Measurements from ENCODE around the gene TSBP1. TPM values are rescaled to one million over a fixed set of nuclear protein-coding genes. Genes with fewer than 3 reads are reported as not detected.
A peak's percentile ranks its signal among the peaks of the same experiment; 100 is the strongest.
"Not testable (repeated sequence)": the region's sequence is repeated elsewhere in the genome, so short reads cannot be mapped to it uniquely, and the experiment has no call there.

TSBP1 gene
- total and polyA plus RNA-seq, 7 experiments from 2014 or later: not detected

GRCh38 chr6:32273801-32274577, 97.7 kb downstream of the TSBP1 start:
- CTCF ChIA-PET; H3K27me3 ChIP-seq (ENCODE audit: control insufficient read depth in 2 of 2, insufficient read depth in 2 of 2, low read length in 2 of 2); H3K27ac Mint-ChIP-seq; H3K4me3 ChIP-seq (ENCODE audit: low read length); H3K27ac ChIP-seq (ENCODE audit: low read depth, low read length); intact Hi-C loops (cut with micrococcal nuclease); ATAC-seq; H3K36me3 ChIP-seq (ENCODE audit: control insufficient read depth in 2 of 3, insufficient read depth in 3 of 3, low read length in 3 of 3); H3K4me3 Mint-ChIP-seq; H3K9me3 ChIP-seq (ENCODE audit: control insufficient read depth in 2 of 3, low read length in 3 of 3); DNase-seq: not testable (repeated sequence)
- Mint-ChIP-seq H3K36me3 (peaks cover 0 to 10% (median 5%) of the 10 kb centered on the region in 5 donors), H3K4me1 (peaks cover 14 to 22% (median 17%) of the 10 kb centered on the region in 7 donors), H3K9me3 (peaks cover 0 to 14% (median 3%) of the 10 kb centered on the region in 11 donors), H3K27me3 (peaks cover 0 to 26% (median 0%) of the 10 kb centered on the region in 5 donors)
- peaks cover 0 to 15% of the 10 kb centered on the region in 2 donors for H3K4me1 ChIP-seq (ENCODE audit: control insufficient read depth in 2 of 2, insufficient read depth in 2 of 2, low read length in 2 of 2)
- POLR2A ChIA-PET: interaction anchor here (0.5 to 0.6 kb wide), 2 partner anchors 559 to 769 kb away, joined by 3 to 4 read pairs; no protein-coding TSS in a partner anchor

GRCh38 chr6:32271429-32271828, 100.3 kb downstream of the TSBP1 start:
- CTCF ChIA-PET: interaction anchor here (1.0 kb wide), 1 partner anchor 17 kb away, joined by 3 read pairs; no protein-coding TSS in a partner anchor

GRCh38 chr6:32268459-32268858, 103.2 kb downstream of the TSBP1 start:
- Mint-ChIP-seq H3K27me3 (peaks cover 0 to 22% (median 0%) of the 10 kb centered on the region in 5 donors), H3K4me1 (peaks cover 12 to 21% (median 17%) of the 10 kb centered on the region in 7 donors), H3K9me3 (peaks cover 0 to 15% (median 0%) of the 10 kb centered on the region in 11 donors), H3K36me3 (peaks cover 0 to 12% (median under 1%) of the 10 kb centered on the region in 5 donors)
- POLR2A ChIA-PET: interaction anchor here (0.6 kb wide), 1 partner anchor 577 kb away, joined by 3 read pairs; no protein-coding TSS in a partner anchor
- H3K27ac ChIP-seq (ENCODE audit: low read depth, low read length); H3K36me3 ChIP-seq (ENCODE audit: control insufficient read depth in 2 of 3, insufficient read depth in 3 of 3, low read length in 3 of 3); DNase-seq; ATAC-seq; CTCF ChIA-PET; H3K9me3 ChIP-seq (ENCODE audit: control insufficient read depth in 2 of 3, low read length in 3 of 3); H3K4me3 ChIP-seq (ENCODE audit: low read length); H3K27me3 ChIP-seq (ENCODE audit: control insufficient read depth in 2 of 2, insufficient read depth in 2 of 2, low read length in 2 of 2); H3K27ac Mint-ChIP-seq; intact Hi-C loops (cut with micrococcal nuclease); H3K4me3 Mint-ChIP-seq: not testable (repeated sequence)
- peaks cover 0 to 15% of the 10 kb centered on the region in 2 donors for H3K4me1 ChIP-seq (ENCODE audit: control insufficient read depth in 2 of 2, insufficient read depth in 2 of 2, low read length in 2 of 2)

More at GRCh38 chr6:32271429-32271828, 100.3 kb downstream of the TSBP1 start:
- Histone ChIP-seq H3K27me3 (ENCODE audit: control insufficient read depth in 2 of 2, insufficient read depth in 2 of 2, low read length in 2 of 2) (no peaks in the 10 kb centered on the region), H3K36me3 (ENCODE audit: control insufficient read depth in 2 of 3, insufficient read depth in 3 of 3, low read length in 3 of 3) (no peaks in the 10 kb centered on the region), H3K4me3 (ENCODE audit: low read length) (no peak overlapping the region), H3K9me3 (ENCODE audit: control insufficient read depth in 2 of 3, low read length in 3 of 3) (no peaks in the 10 kb centered on the region), H3K4me1 (ENCODE audit: control insufficient read depth in 2 of 2, insufficient read depth in 2 of 2, low read length in 2 of 2) (peaks cover 0 to 15% of the 10 kb centered on the region in 2 donors), H3K27ac (ENCODE audit: low read depth, low read length) (no peak overlapping the region)
- Mint-ChIP-seq H3K27me3 (peaks cover 0 to 26% (median 0%) of the 10 kb centered on the region in 5 donors), H3K4me3 (peak overlapping the region; percentile 1 to 57 (median 44)), H3K36me3 (peaks cover 0 to 10% (median 3%) of the 10 kb centered on the region in 5 donors), H3K27ac (peak overlapping the region; percentile 11 to 86 (median 55)), H3K9me3 (peaks cover 0 to 13% (median 0%) of the 10 kb centered on the region in 11 donors), H3K4me1 (peaks cover 14 to 22% (median 17%) of the 10 kb centered on the region in 7 donors)
- intact Hi-C loops (cut with micrococcal nuclease): no loop called here
- POLR2A ChIA-PET: no interaction called here
- DNase-seq: peak in 6 of 9 donors; percentile 16 to 63 (median 42)
- ATAC-seq: no peak

GRCh38 chr6:32267035-32267434, 104.7 kb downstream of the TSBP1 start:
- H3K9me3 Mint-ChIP-seq: peaks cover 0 to 8% (median 0%) of the 10 kb centered on the region in 11 donors
- no peak overlapping the region for H3K27ac Mint-ChIP-seq
- peaks cover 10 to 14% (median 14%) of the 10 kb centered on the region in 7 donors for H3K4me1 Mint-ChIP-seq
- peaks cover 0 to 23% (median 0%) of the 10 kb centered on the region in 5 donors for H3K27me3 Mint-ChIP-seq
- DNase-seq (no peak), ATAC-seq (no peak)
- peaks cover 0 to 15% of the 10 kb centered on the region in 2 donors for H3K4me1 ChIP-seq (ENCODE audit: control insufficient read depth in 2 of 2, insufficient read depth in 2 of 2, low read length in 2 of 2)
- no peak overlapping the region for H3K4me3 Mint-ChIP-seq
- no peaks in the 10 kb centered on the region for H3K27me3 ChIP-seq (ENCODE audit: control insufficient read depth in 2 of 2, insufficient read depth in 2 of 2, low read length in 2 of 2)
- H3K36me3 Mint-ChIP-seq: peaks cover 0 to 11% (median 0%) of the 10 kb centered on the region in 5 donors
- H3K27ac ChIP-seq (ENCODE audit: low read depth, low read length): no peak overlapping the region
- no peaks in the 10 kb centered on the region for H3K9me3 ChIP-seq (ENCODE audit: control insufficient read depth in 2 of 3, low read length in 3 of 3)
- ChIA-PET CTCF (no interaction called here), POLR2A (no interaction called here)
- no peak overlapping the region for H3K4me3 ChIP-seq (ENCODE audit: low read length)
- intact Hi-C loops (cut with micrococcal nuclease): no loop called here
- no peaks in the 10 kb centered on the region for H3K36me3 ChIP-seq (ENCODE audit: control insufficient read depth in 2 of 3, insufficient read depth in 3 of 3, low read length in 3 of 3)

- peaks cover 0 to 14% of the 10 kb centered on the region in 2 donors for H3K4me1 ChIP-seq (ENCODE audit: control insufficient read depth in 2 of 2, insufficient read depth in 2 of 2, low read length in 2 of 2)
- Mint-ChIP-seq H3K4me1 (peaks cover 15 to 28% (median 22%) of the 10 kb centered on the region in 7 donors), H3K27me3 (peaks cover 0 to 65% (median 0%) of the 10 kb centered on the region in 5 donors)
- intact Hi-C loops (cut with micrococcal nuclease); DNase-seq; H3K4me3 ChIP-seq (ENCODE audit: low read length); H3K9me3 Mint-ChIP-seq; POLR2A ChIA-PET; H3K27me3 ChIP-seq (ENCODE audit: control insufficient read depth in 2 of 2, insufficient read depth in 2 of 2, low read length in 2 of 2); H3K4me3 Mint-ChIP-seq; H3K9me3 ChIP-seq (ENCODE audit: control insufficient read depth in 2 of 3, low read length in 3 of 3); H3K27ac Mint-ChIP-seq; H3K36me3 ChIP-seq (ENCODE audit: control insufficient read depth in 2 of 3, insufficient read depth in 3 of 3, low read length in 3 of 3); H3K36me3 Mint-ChIP-seq; ATAC-seq; H3K27ac ChIP-seq (ENCODE audit: low read depth, low read length): not testable (repeated sequence)
- CTCF ChIA-PET: interaction anchor here (1.0 kb wide), 1 partner anchor 67 kb away, joined by 3 read pairs; the partner anchor contains the start of gene PBX2
These were observed 114.4 kb downstream of the TSBP1 start for GRCh38 chr6:32257262-32257661.

GRCh38 chr6:32255199-32256153, 116.2 kb downstream of the TSBP1 start:
- Mint-ChIP-seq H3K27me3 (peaks cover 0 to 51% (median 0%) of the 10 kb centered on the region in 5 donors), H3K4me1 (peaks cover 15 to 37% (median 28%) of the 10 kb centered on the region in 7 donors), H3K9me3 (peaks cover 0 to 3% (median 0%) of the 10 kb centered on the region in 11 donors), H3K36me3 (peaks cover 0 to 4% (median 0%) of the 10 kb centered on the region in 5 donors), H3K27ac (peak overlapping the region; percentile 7 to 82 (median 65)), H3K4me3 (peak overlapping the region; percentile 63 to 86 (median 75))
- H3K4me1 ChIP-seq (ENCODE audit: control insufficient read depth in 2 of 2, insufficient read depth in 2 of 2, low read length in 2 of 2): peaks cover 0 to 14% of the 10 kb centered on the region in 2 donors
- POLR2A ChIA-PET: interaction anchor here (0.7 kb wide), 1 partner anchor 65 kb away, joined by 3 read pairs; the partner anchor contains the start of gene PBX2
- H3K4me3 ChIP-seq (ENCODE audit: low read length): peak overlapping the region; percentile 6
- peak; percentile 95 for ATAC-seq
- intact Hi-C loops (cut with micrococcal nuclease): loop anchor here in 1 of 2 donors (1.0 kb wide), 1 partner anchor 10 kb away; no protein-coding TSS in a partner anchor
- H3K36me3 ChIP-seq (ENCODE audit: control insufficient read depth in 2 of 3, insufficient read depth in 3 of 3, low read length in 3 of 3): no peaks in the 10 kb centered on the region
- H3K27ac ChIP-seq (ENCODE audit: low read depth, low read length): peak overlapping the region; percentile 47
- CTCF ChIA-PET: interaction anchor here (0.6 to 1.0 kb wide), 4 partner anchors 9 to 353 kb away, joined by 3 read pairs; no protein-coding TSS in a partner anchor
- peak in 8 of 9 donors; percentile 27 to 71 (median 36) for DNase-seq
- no peaks in the 10 kb centered on the region for H3K9me3 ChIP-seq (ENCODE audit: control insufficient read depth in 2 of 3, low read length in 3 of 3)
- H3K27me3 ChIP-seq (ENCODE audit: control insufficient read depth in 2 of 2, insufficient read depth in 2 of 2, low read length in 2 of 2): no peaks in the 10 kb centered on the region
